A673 (cell line): ENCODE data around the gene SERPINA5. TPM values are rescaled to one million over a fixed set of nuclear protein-coding genes. Genes with fewer than 3 reads are reported as not detected.

ENCODE experiments used
- BruUV-seq: library from RNA; stranded (reverse); fragments of 400-500 nt; replicated peaks from 2 replicates; lab custom pipeline; 2021; lab: Mats Ljungman, UMichigan
- CTCF ChIA-PET: fragments of 300-600 bp; sonication (Branson Sonifier 250); formaldehyde crosslinking; loops from one replicate; lab custom pipeline; 2022; ENCODE audit warnings: antibody characterized with exemption; lab: Charles Lee
- POLR2A ChIA-PET: fragments of 300-600 bp; sonication (Branson Sonifier 250); formaldehyde crosslinking; loops from one replicate; lab custom pipeline; 2022; ENCODE audit warnings: antibody characterized with exemption; ENCODE audit not compliant: low non-redundant PET; lab: Charles Lee
- DNase-seq: peaks from one replicate; pipeline ENCODE4 v3.0.0-alpha.2; 2015; ENCODE audit warnings: low spot score
- H3K27ac ChIP-seq: fragments of 200-600 bp; sonication (generic); 2 replicates; pipeline ENCODE4 v1.5.1; 2016; ENCODE audit warnings: mixed run types, low read depth, mild to moderate bottlenecking, mixed read lengths, antibody characterized with exemption, low read length; ENCODE audit not compliant: poor library complexity, severe bottlenecking
- H3K27me3 ChIP-seq: fragments of 200-600 bp; sonication (generic); replicated peaks from 2 replicates; pipeline ENCODE4 v1.6.1; 2017; ENCODE audit warnings: mixed run types, low read depth, mild to moderate bottlenecking, mixed read lengths, antibody characterized with exemption, low read length; ENCODE audit not compliant: insufficient read depth, poor library complexity
- H3K36me3 ChIP-seq: fragments of 200-600 bp; sonication (generic); 2 replicates; pipeline ENCODE4 v1.6.1; 2016; ENCODE audit warnings: mixed run types, mild to moderate bottlenecking, mixed read lengths, antibody characterized with exemption, low read length; ENCODE audit not compliant: insufficient read depth, poor library complexity, severe bottlenecking
- H3K4me1 ChIP-seq: fragments of 200-600 bp; sonication (generic); 2 replicates; pipeline ENCODE4 v1.6.1; 2017; ENCODE audit warnings: mixed run types, mild to moderate bottlenecking, mixed read lengths, antibody characterized with exemption, low read length; ENCODE audit not compliant: insufficient read depth, poor library complexity, severe bottlenecking
- H3K4me3 ChIP-seq: fragments of 200-600 bp; sonication (generic); 2 replicates; pipeline ENCODE4 v1.5.1; 2016; ENCODE audit warnings: low read depth, mixed run types, mild to moderate bottlenecking, mixed read lengths, low read length; ENCODE audit not compliant: poor library complexity, severe bottlenecking
- H3K9me3 ChIP-seq: fragments of 200-600 bp; sonication (generic); 2 replicates; pipeline ENCODE4 v1.6.1; 2016; ENCODE audit warnings: mixed run types, low read depth, mild to moderate bottlenecking, mixed read lengths, antibody characterized with exemption, low read length; ENCODE audit not compliant: poor library complexity, severe bottlenecking
- CTCF ChIP-seq: fragments of 300-800, 200-600 bp; sonication (generic); conservative IDR thresholded peaks from 2 replicates; pipeline ENCODE4 v1.5.1; 2017; ENCODE audit warnings: low read depth, mild to moderate bottlenecking, antibody characterized with exemption, low read length, moderate library complexity, mixed read lengths
- EZH2 ChIP-seq: fragments of 200-600 bp; sonication (generic); IDR thresholded peaks from 2 replicates; pipeline ENCODE4 v1.6.1; 2017; ENCODE audit warnings: borderline replicate concordance, low read depth, mild to moderate bottlenecking, mixed read lengths, antibody characterized with exemption, low read length; ENCODE audit not compliant: poor library complexity, severe bottlenecking
- intact Hi-C: fragments of 100-400 bp; cut with micrococcal nuclease; formaldehyde crosslinking; loops from one replicate; pipeline ENCODE4 v1.10.0; 2022; ENCODE audit not compliant: unreplicated experiment
- total RNA-seq: library from RNA; stranded (reverse); gene quantifications from 2 replicates; pipeline ENCODE4 v1.2.3, GENCODE V29; 2021

The SERPINA5 gene
- total RNA-seq, 1 experiment from 2014 or later, result not detected

GRCh38 chr14:94591073-94591472 is 9.8 kb downstream of the SERPINA5 start:
- ChIA-PET CTCF (no interaction called here), POLR2A (no interaction called here)
- Histone ChIP-seq H3K36me3 (no peaks in the 10 kb centered on the region), H3K27ac (no peak overlapping the region), H3K27me3 (no peaks in the 10 kb centered on the region), H3K4me1 (no peaks in the 10 kb centered on the region), H3K4me3 (no peak overlapping the region), H3K9me3 (no peaks in the 10 kb centered on the region)
- intact Hi-C loops, result no loop called here
- no peak for TF ChIP-seq EZH2
- no peak for DNase-seq
- BruUV-seq, result no TSS peak

GRCh38 chr14:94591871-94592270 is 10.6 kb downstream of the SERPINA5 start:
- no peak overlapping the region for H3K4me3 ChIP-seq
- ChIA-PET POLR2A (no interaction called here), CTCF (no interaction called here)
- no peaks in the 10 kb centered on the region for H3K27me3 ChIP-seq
- no TSS peak for BruUV-seq
- no peaks in the 10 kb centered on the region for H3K4me1 ChIP-seq
- DNase-seq, result no peak
- TF ChIP-seq CTCF, result no peak
- TF ChIP-seq EZH2, result no peak
- intact Hi-C loops, result no loop called here
- no peaks in the 10 kb centered on the region for H3K36me3 ChIP-seq
- no peak overlapping the region for H3K27ac ChIP-seq
- no peaks in the 10 kb centered on the region for H3K9me3 ChIP-seq

- Histone ChIP-seq H3K27ac (no peak overlapping the region), H3K9me3 (no peaks in the 10 kb centered on the region), H3K36me3 (no peaks in the 10 kb centered on the region), H3K27me3 (no peaks in the 10 kb centered on the region), H3K4me1 (no peaks in the 10 kb centered on the region), H3K4me3 (no peak overlapping the region)
- intact Hi-C loops, result no loop called here
- no peak for DNase-seq
- BruUV-seq, result no TSS peak
- CTCF ChIA-PET, result no interaction called here
- POLR2A ChIA-PET, result no interaction called here
- TF ChIP-seq EZH2 (no peak), CTCF (no peak)
These were observed 11.2 kb downstream of the SERPINA5 start for GRCh38 chr14:94592457-94592856.

GRCh38 chr14:94593376-94593748 is 12.1 kb downstream of the SERPINA5 start:
- POLR2A ChIA-PET, result no interaction called here
- intact Hi-C loops, result no loop called here
- no peak for DNase-seq

More at GRCh38 chr14:94593376-94593748, 12.1 kb downstream of the SERPINA5 start:
- H3K27me3 ChIP-seq, result no peaks in the 10 kb centered on the region
- no peak overlapping the region for H3K4me3 ChIP-seq
- no peaks in the 10 kb centered on the region for H3K9me3 ChIP-seq
- no peak for TF ChIP-seq CTCF
- no peak overlapping the region for H3K27ac ChIP-seq
- no peaks in the 10 kb centered on the region for H3K4me1 ChIP-seq
- CTCF ChIA-PET, result no interaction called here
- no TSS peak for BruUV-seq
- no peaks in the 10 kb centered on the region for H3K36me3 ChIP-seq
